Sigmoid colon (tissue), 7 donors: Measurements from ENCODE around the gene SLX4IP. TPM values are rescaled to one million over a fixed set of nuclear protein-coding genes. Genes with fewer than 3 reads are reported as not detected.
A peak's percentile ranks its signal among the peaks of the same experiment; 100 is the strongest.

Experiments
- DNase-seq: peaks from one replicate; pipeline ENCODE4 v3.0.0-alpha.2; 2019
- H3K27ac ChIP-seq, 4 donors: fragments of 200-600 bp; sonication (generic); one replicate each; pipeline ENCODE4 v1.5.1; 2016 to 2019; ENCODE audit warnings: mild to moderate bottlenecking in 1 of 4
- H3K27me3 ChIP-seq, 3 donors: fragments of 200-600 bp; sonication (generic); one replicate each; pipeline ENCODE4 v1.5.1; 2019; ENCODE audit warnings: mild to moderate bottlenecking in 1 of 3
- H3K36me3 ChIP-seq, 4 donors: fragments of 200-600 bp; sonication (generic); one replicate each; pipeline ENCODE4 v1.5.1; 2016 to 2019
- H3K4me1 ChIP-seq, 4 donors: fragments of 200-600 bp; sonication (generic); one replicate each; pipeline ENCODE4 v1.5.1; 2017 to 2019
- H3K4me3 ChIP-seq, 4 donors: fragments of 200-600 bp; sonication (generic); one replicate each; pipeline ENCODE4 v1.5.1; 2017 to 2019; ENCODE audit warnings: mild to moderate bottlenecking in 2 of 4, moderate library complexity in 1 of 4
- H3K9me3 ChIP-seq, 4 donors: fragments of 200-600 bp in 3 of 4; sonication (generic) in 3 of 4; one replicate each; pipeline versions ENCODE4 v1.5.1 to v1.6.1; 2013 to 2019
- CTCF ChIP-seq, 4 experiments: fragments of 450-650 bp in 3 of 4; fragments of 200-600 bp in 1 of 4; IDR thresholded peaks; one replicate each; pipeline ENCODE4 v1.5.1; 2016 to 2019; ENCODE audit warnings: antibody characterized with exemption in 4 of 4, mild to moderate bottlenecking in 3 of 4, moderate library complexity in 2 of 4
- EP300 ChIP-seq, 4 donors: sonication (generic); formaldehyde crosslinking; IDR thresholded peaks; one replicate each; pipeline ENCODE4 v1.6.1; 2017; ENCODE audit warnings: antibody characterized with exemption in 4 of 4
- POLR2A ChIP-seq, 2 donors: fragments of 450-650 bp; IDR thresholded peaks; one replicate each; pipeline ENCODE4 v1.6.1; 2016; ENCODE audit warnings: antibody characterized with exemption in 2 of 2, mild to moderate bottlenecking in 2 of 2, moderate library complexity in 2 of 2
- POLR2AphosphoS5 ChIP-seq, 4 donors: sonication (generic); formaldehyde crosslinking; IDR thresholded peaks; one replicate each; pipeline ENCODE4 v1.6.1; 2017; ENCODE audit warnings: antibody characterized with exemption in 4 of 4
- WGBS, 2 donors: extraction: QIAGEN DNeasy Blood & Tissue Kit; methylation state at CpG; one replicate each; pipeline ENCODE4 v1.1.7; 2013; 5-methylcytosine and 5-hydroxymethylcytosine counted together
- intact Hi-C: fragments of 100-400 bp; cut with DNase I; formaldehyde crosslinking; loops from one replicate; pipeline ENCODE4 v1.15.1; 2023
- polyA plus RNA-seq, 3 donors: library from polyadenylated mRNA; stranded (reverse); fragments of 200-250 nt; gene quantifications; one replicate each; pipeline ENCODE4 v1.2.3, GENCODE V29; 2013
- total RNA-seq, 4 donors: library from RNA; depleted of rRNA; stranded (reverse); fragments of >200 nt; gene quantifications; one replicate each; pipeline ENCODE4 v1.1.0, GENCODE V29; 2016
- donor health status: healthy with polysubstance abuse.
- donor health status: Bipolar disorder and iron deficiency.
- donor health status: healthy.

Gene SLX4IP
- total and polyA plus RNA-seq, 7 donors, result 1.2 to 4.2 (median 2.4) TPM

- DNase-seq, result no peak
- TF ChIP-seq POLR2AphosphoS5 (IDR thresholded peaks at IDR 0.05) (no peak), EP300 (IDR thresholded peaks at IDR 0.05) (no peak), POLR2A (IDR thresholded peaks at IDR 0.05) (no peak), CTCF (IDR thresholded peaks at IDR 0.05) (no peak)
- H3K9me3 ChIP-seq, result no peaks in the 10 kb centered on the region
- no peak overlapping the region for H3K27ac ChIP-seq
- H3K27me3 ChIP-seq, result no peaks in the 10 kb centered on the region
- no peak overlapping the region for H3K4me3 ChIP-seq
- H3K36me3 ChIP-seq, result no peaks in the 10 kb centered on the region
- no peaks in the 10 kb centered on the region for H3K4me1 ChIP-seq
- WGBS, 2 donors, result 96 to 100% methylated on average over 2 of the region's 2 CpGs
- intact Hi-C loops, result no loop called here
Measured at GRCh38 chr20:10625641-10626040, 190.5 kb downstream of the SLX4IP start.

GRCh38 chr20:10626896-10627295 lies 191.8 kb downstream of the SLX4IP start:
- no peaks in the 10 kb centered on the region for H3K36me3 ChIP-seq
- DNase-seq, result no peak
- intact Hi-C loops, result no loop called here
- TF ChIP-seq EP300 (IDR thresholded peaks at IDR 0.05), result no peak
- TF ChIP-seq CTCF (IDR thresholded peaks at IDR 0.05), result no peak
- TF ChIP-seq POLR2AphosphoS5 (IDR thresholded peaks at IDR 0.05), result peak in 1 of 4 donors; percentile 31
- no peak for TF ChIP-seq POLR2A (IDR thresholded peaks at IDR 0.05)
- 86 to 98% methylated on average over 3 of the region's 3 CpGs for WGBS, 2 donors
- no peak overlapping the region for H3K4me3 ChIP-seq
- H3K27me3 ChIP-seq, result no peaks in the 10 kb centered on the region
- no peaks in the 10 kb centered on the region for H3K9me3 ChIP-seq
- H3K27ac ChIP-seq, result no peak overlapping the region
- no peaks in the 10 kb centered on the region for H3K4me1 ChIP-seq

- whole genome bisulfite sequencing, 2 donors, result 92% methylated on average over 9 of the region's 9 CpGs
- DNase-seq, result no peak
- intact Hi-C loops, result no loop called here
- Histone ChIP-seq H3K27me3 (no peaks in the 10 kb centered on the region), H3K9me3 (no peaks in the 10 kb centered on the region), H3K4me1 (peaks cover 0 to 12% (median 12%) of the 10 kb centered on the region in 4 donors), H3K36me3 (no peaks in the 10 kb centered on the region), H3K4me3 (no peak overlapping the region), H3K27ac (peak overlapping the region in 1 of 4 donors; percentile 10)
- TF ChIP-seq CTCF (IDR thresholded peaks at IDR 0.05), result no peak
- no peak for TF ChIP-seq EP300 (IDR thresholded peaks at IDR 0.05)
- no peak for TF ChIP-seq POLR2AphosphoS5 (IDR thresholded peaks at IDR 0.05)
- no peak for TF ChIP-seq POLR2A (IDR thresholded peaks at IDR 0.05)
Measured at GRCh38 chr20:10629946-10630650, 195.0 kb downstream of the SLX4IP start.

GRCh38 chr20:10631126-10631525 lies 196.0 kb downstream of the SLX4IP start:
- no peak for TF ChIP-seq POLR2A (IDR thresholded peaks at IDR 0.05)
- H3K9me3 ChIP-seq, result no peaks in the 10 kb centered on the region
- no peaks in the 10 kb centered on the region for H3K27me3 ChIP-seq
- intact Hi-C loops, result no loop called here
- no peak overlapping the region for H3K27ac ChIP-seq
- H3K4me3 ChIP-seq, result no peak overlapping the region
- H3K36me3 ChIP-seq, result no peaks in the 10 kb centered on the region
- no peak for DNase-seq
- H3K4me1 ChIP-seq, result peaks cover 0 to 23% (median 22%) of the 10 kb centered on the region in 4 donors
- 89 to 95% methylated on average over 4 of the region's 4 CpGs for WGBS, 2 donors

- DNase-seq, result no peak
- H3K4me3 ChIP-seq, result no peak overlapping the region
- no peak for TF ChIP-seq EP300 (IDR thresholded peaks at IDR 0.05)
- no peak for TF ChIP-seq POLR2AphosphoS5 (IDR thresholded peaks at IDR 0.05)
- TF ChIP-seq POLR2A (IDR thresholded peaks at IDR 0.05), result no peak
- no peak for TF ChIP-seq CTCF (IDR thresholded peaks at IDR 0.05)
- H3K27me3 ChIP-seq, result no peaks in the 10 kb centered on the region
- no peaks in the 10 kb centered on the region for H3K36me3 ChIP-seq
- WGBS, 2 donors, result 89 to 90% methylated on average over 13 of the region's 13 CpGs
- H3K9me3 ChIP-seq, result no peaks in the 10 kb centered on the region
- H3K27ac ChIP-seq, result no peak overlapping the region
- H3K4me1 ChIP-seq, result peaks cover 0 to 40% (median 40%) of the 10 kb centered on the region in 4 donors
- intact Hi-C loops, result no loop called here
Measured at GRCh38 chr20:10632721-10633509, 197.8 kb downstream of the SLX4IP start.
